ENCODE measurements around the gene CHST14.

Gene CHST14

GRCh38 chr15:40470423-40471104 is at the start of gene CHST14:
TSS of gene CHST14 (plus strand) at chr15:40470984. CDS start at chr15:40471214, 230 bp downstream.
- DNase-seq = peak; percentile 43 to 51

- DNase-seq = peak; percentile 86 to 90
These were observed 49.3 kb upstream of the CHST14 start for GRCh38 chr15:40421246-40422157.

- no peak for DNase-seq
These were observed 46.2 kb upstream of the CHST14 start for GRCh38 chr15:40424483-40425115.

GRCh38 chr15:40425681-40426080 is 45.1 kb upstream of the CHST14 start:
- DNase-seq = no peak

GRCh38 chr15:40427188-40427587 is 43.6 kb upstream of the CHST14 start:
- DNase-seq = no peak

GRCh38 chr15:40428185-40428584 is 42.6 kb upstream of the CHST14 start:
- no peak for DNase-seq

- DNase-seq = no peak
These were observed 41.6 kb upstream of the CHST14 start for GRCh38 chr15:40429068-40429710.

GRCh38 chr15:40430271-40430805 is 40.4 kb upstream of the CHST14 start:
- DNase-seq = no peak

GRCh38 chr15:40435023-40435709 is 35.6 kb upstream of the CHST14 start:
- no peak for DNase-seq

- no peak for DNase-seq
These were observed 35.1 kb upstream of the CHST14 start for GRCh38 chr15:40435710-40436089.

- DNase-seq = no peak
These were observed 34.5 kb upstream of the CHST14 start for GRCh38 chr15:40436116-40436891.

- DNase-seq = no peak
These were observed 33.7 kb upstream of the CHST14 start for GRCh38 chr15:40436892-40437751.

GRCh38 chr15:40437752-40438687 is 32.8 kb upstream of the CHST14 start:
- no peak for DNase-seq

GRCh38 chr15:40438712-40439111 is 32.1 kb upstream of the CHST14 start:
- DNase-seq = no peak

- DNase-seq = no peak
These were observed 31.3 kb upstream of the CHST14 start for GRCh38 chr15:40439461-40439959.

- DNase-seq = peak; percentile 49 to 64
These were observed 30.6 kb upstream of the CHST14 start for GRCh38 chr15:40439960-40440742.

- peak; percentile 96 to 97 for DNase-seq
These were observed 29.8 kb upstream of the CHST14 start, which contains the start of gene BAHD1 for GRCh38 chr15:40440743-40441564. TSS of gene BAHD1 (plus strand) at chr15:40440953. CDS start at chr15:40458465, 17,512 bp downstream.

Data from activated CD4-positive, alpha-beta T cell treated with anti-CD3 and anti-CD28 coated beads, Interleukin-2, amount 50 U/mL, for 48 hours (primary cell).